Skeletal muscle satellite cell (primary cell): ENCODE results near the gene ADH7.

Experiments
- H3K27me3 ChIP-seq: 2 replicates; pipeline ENCODE4 v1.7.0; 2013; ENCODE audit warnings: low read length; ENCODE audit not compliant: control insufficient read depth, insufficient read depth
- H3K36me3 ChIP-seq: 2 replicates; pipeline ENCODE4 v1.7.0; 2013; ENCODE audit warnings: mild to moderate bottlenecking, control low read depth, low read length; ENCODE audit not compliant: insufficient read depth
- H3K4me1 ChIP-seq: 2 replicates; pipeline ENCODE4 v1.7.0; 2013; ENCODE audit warnings: low read length; ENCODE audit not compliant: control insufficient read depth, insufficient read depth
- H3K4me2 ChIP-seq: 2 replicates; pipeline ENCODE4 v1.7.0; 2013; ENCODE audit warnings: mild to moderate bottlenecking, low read length
- H3K4me3 ChIP-seq: 2 replicates; pipeline ENCODE4 v1.7.0; 2013; ENCODE audit warnings: low read length
- H3K9ac ChIP-seq: 2 replicates; pipeline ENCODE4 v1.7.0; 2013; ENCODE audit warnings: mild to moderate bottlenecking, low read depth, low read length, moderate library complexity
- H3K9me3 ChIP-seq: replicated peaks from 2 replicates; pipeline ENCODE4 v1.7.0; 2013; ENCODE audit warnings: mild to moderate bottlenecking, control low read depth, low read length

Gene ADH7

GRCh38 chr4:99399017-99399416, 36.1 kb downstream of the ADH7 start:
- Histone ChIP-seq H3K9me3 (no peaks in the 10 kb centered on the region), H3K36me3 (no peaks in the 10 kb centered on the region), H3K27me3 (no peaks in the 10 kb centered on the region), H3K4me3 (no peak overlapping the region), H3K9ac (no peak overlapping the region), H3K4me1 (peaks cover 35% of the 10 kb centered on the region), H3K4me2 (no peak overlapping the region)

- no peaks in the 10 kb centered on the region for H3K27me3 ChIP-seq
Measured at GRCh38 chr4:99395595-99396364, 39.4 kb downstream of the ADH7 start.

GRCh38 chr4:99394896-99395295, 40.2 kb downstream of the ADH7 start:
- peak overlapping the region; percentile 40 for H3K9ac ChIP-seq
- H3K4me2 ChIP-seq = peak overlapping the region; percentile 17
- H3K36me3 ChIP-seq = no peaks in the 10 kb centered on the region
- H3K9me3 ChIP-seq = no peaks in the 10 kb centered on the region
- no peaks in the 10 kb centered on the region for H3K27me3 ChIP-seq
- peaks cover 21% of the 10 kb centered on the region for H3K4me1 ChIP-seq
- no peak overlapping the region for H3K4me3 ChIP-seq

More at GRCh38 chr4:99395595-99396364, 39.4 kb downstream of the ADH7 start:
- H3K4me3 ChIP-seq = no peak overlapping the region
- peaks cover 21% of the 10 kb centered on the region for H3K4me1 ChIP-seq
- no peaks in the 10 kb centered on the region for H3K36me3 ChIP-seq
- H3K9me3 ChIP-seq = no peaks in the 10 kb centered on the region
- H3K9ac ChIP-seq = peak overlapping the region; percentile 40
- peak overlapping the region; percentile 17 for H3K4me2 ChIP-seq

DNA sequence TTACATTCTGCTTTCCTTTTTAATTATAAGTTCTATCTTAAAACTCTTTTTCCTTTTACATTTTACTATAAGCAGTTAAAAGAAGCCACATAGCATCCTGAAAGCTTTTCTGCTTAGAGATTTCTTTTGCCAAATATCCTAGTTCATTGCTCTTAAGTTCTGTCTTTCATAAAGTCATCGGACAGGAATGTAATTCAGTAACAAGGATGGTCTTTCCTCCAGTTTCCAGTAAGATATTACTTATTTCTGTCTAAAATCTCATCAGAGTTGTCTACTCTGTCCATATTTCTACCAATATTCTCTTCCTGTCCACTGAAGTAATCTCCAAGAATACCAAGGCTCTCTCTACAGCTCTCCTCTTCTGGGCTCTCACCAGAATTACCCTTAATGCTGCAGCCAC, 45.1 kb downstream of the ADH7 start:
- peaks cover 10% of the 10 kb centered on the region for H3K4me1 ChIP-seq
- no peaks in the 10 kb centered on the region for H3K27me3 ChIP-seq
- no peaks in the 10 kb centered on the region for H3K9me3 ChIP-seq
- no peak overlapping the region for H3K9ac ChIP-seq
- no peaks in the 10 kb centered on the region for H3K36me3 ChIP-seq
- H3K4me3 ChIP-seq = no peak overlapping the region
- no peak overlapping the region for H3K4me2 ChIP-seq

DNA sequence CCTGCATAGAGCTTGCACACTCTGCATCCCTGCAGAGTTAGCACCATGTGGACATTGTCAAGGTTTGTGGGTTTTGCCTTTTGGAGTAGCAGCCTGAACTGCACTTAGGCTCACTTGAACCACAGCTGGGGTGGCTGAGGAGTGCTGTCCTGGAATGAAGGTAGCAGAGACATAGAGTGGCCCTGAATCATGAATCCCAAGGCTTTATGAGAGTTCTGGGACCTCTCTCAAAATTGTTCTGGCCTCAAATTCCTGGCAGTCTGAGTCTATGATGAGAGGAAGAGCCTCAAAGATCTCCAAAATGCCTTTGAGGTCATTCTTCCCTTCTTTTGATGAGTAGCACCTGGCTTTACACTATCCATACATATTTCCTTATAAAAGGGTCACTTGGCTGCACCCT, 45.5 kb downstream of the ADH7 start:
- H3K9me3 ChIP-seq = no peaks in the 10 kb centered on the region
- H3K36me3 ChIP-seq = no peaks in the 10 kb centered on the region
- no peak overlapping the region for H3K9ac ChIP-seq
- no peak overlapping the region for H3K4me3 ChIP-seq
- H3K27me3 ChIP-seq = no peaks in the 10 kb centered on the region
- H3K4me1 ChIP-seq = peaks cover 7% of the 10 kb centered on the region
- H3K4me2 ChIP-seq = no peak overlapping the region

- H3K4me3 ChIP-seq = no peak overlapping the region
- no peaks in the 10 kb centered on the region for H3K27me3 ChIP-seq
- H3K4me1 ChIP-seq = peaks cover 27% of the 10 kb centered on the region
- H3K36me3 ChIP-seq = no peaks in the 10 kb centered on the region
- H3K9me3 ChIP-seq = no peaks in the 10 kb centered on the region
- H3K9ac ChIP-seq = peak overlapping the region; percentile 49
- H3K4me2 ChIP-seq = no peak overlapping the region
Measured at GRCh38 chr4:99383833-99384392, 51.2 kb downstream of the ADH7 start.

GRCh38 chr4:99383399-99383798, 51.7 kb downstream of the ADH7 start:
- Histone ChIP-seq H3K9ac (peak overlapping the region; percentile 27), H3K4me2 (no peak overlapping the region), H3K4me3 (no peak overlapping the region), H3K36me3 (no peaks in the 10 kb centered on the region), H3K27me3 (no peaks in the 10 kb centered on the region), H3K4me1 (peaks cover 27% of the 10 kb centered on the region), H3K9me3 (no peaks in the 10 kb centered on the region)

- Histone ChIP-seq H3K9me3 (no peaks in the 10 kb centered on the region), H3K27me3 (no peaks in the 10 kb centered on the region), H3K9ac (no peak overlapping the region), H3K4me1 (peaks cover 27% of the 10 kb centered on the region), H3K36me3 (no peaks in the 10 kb centered on the region), H3K4me2 (no peak overlapping the region), H3K4me3 (no peak overlapping the region)
Measured at GRCh38 chr4:99382745-99383360, 52.3 kb downstream of the ADH7 start.

DNA sequence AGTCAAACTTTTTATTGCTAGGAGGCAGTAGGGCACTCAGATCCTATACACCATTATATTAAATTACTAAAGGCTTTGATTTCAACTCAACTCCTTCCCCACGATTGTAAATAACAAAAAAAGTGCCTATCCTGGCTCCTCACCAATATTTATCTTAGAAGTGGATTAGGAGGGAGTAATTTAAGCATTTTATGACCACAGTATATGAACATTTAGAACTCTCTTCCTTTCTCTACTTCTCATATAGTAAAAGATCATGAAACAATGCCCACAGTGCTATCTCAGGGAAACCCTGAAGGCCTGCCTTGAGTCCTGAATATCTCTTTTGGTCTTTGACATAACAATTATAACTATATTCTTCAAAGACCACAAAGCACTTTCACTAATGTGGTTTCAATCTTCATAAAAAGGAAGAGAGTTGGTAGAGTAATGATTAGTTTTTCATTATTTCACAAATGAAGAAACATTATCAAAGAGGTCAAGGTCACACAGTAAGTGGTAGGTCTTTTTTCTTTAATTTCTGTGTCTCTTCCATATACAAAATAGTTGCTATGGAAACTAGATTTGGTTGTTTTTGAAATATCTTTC, 53.5 kb downstream of the ADH7 start:
- H3K4me2 ChIP-seq = no peak overlapping the region
- H3K27me3 ChIP-seq = no peaks in the 10 kb centered on the region
- no peak overlapping the region for H3K9ac ChIP-seq
- H3K4me1 ChIP-seq = peaks cover 27% of the 10 kb centered on the region
- no peaks in the 10 kb centered on the region for H3K36me3 ChIP-seq
- H3K9me3 ChIP-seq = no peaks in the 10 kb centered on the region
- no peak overlapping the region for H3K4me3 ChIP-seq

DNA sequence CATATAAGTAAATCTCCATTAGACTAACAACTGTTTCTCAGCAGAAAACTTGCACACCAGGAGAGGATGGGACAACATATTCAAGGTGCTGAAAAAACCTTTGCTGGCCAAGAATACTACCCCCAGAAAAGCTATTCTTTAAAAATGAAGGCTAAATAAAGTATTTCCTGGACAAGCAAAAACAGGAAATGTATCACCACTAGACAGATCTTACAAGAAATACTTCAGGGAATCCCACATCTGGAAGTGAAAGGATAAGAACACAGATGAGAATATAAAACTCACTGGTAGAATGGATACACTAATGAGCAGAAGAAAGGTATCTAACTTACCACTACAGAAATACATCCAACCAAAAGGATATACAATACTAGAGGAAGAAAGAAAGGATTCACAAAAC, 55.6 kb downstream of the ADH7 start:
- Histone ChIP-seq H3K9ac (no peak overlapping the region), H3K4me2 (no peak overlapping the region), H3K4me1 (peaks cover 27% of the 10 kb centered on the region), H3K27me3 (no peaks in the 10 kb centered on the region), H3K9me3 (no peaks in the 10 kb centered on the region), H3K4me3 (no peak overlapping the region), H3K36me3 (no peaks in the 10 kb centered on the region)

DNA sequence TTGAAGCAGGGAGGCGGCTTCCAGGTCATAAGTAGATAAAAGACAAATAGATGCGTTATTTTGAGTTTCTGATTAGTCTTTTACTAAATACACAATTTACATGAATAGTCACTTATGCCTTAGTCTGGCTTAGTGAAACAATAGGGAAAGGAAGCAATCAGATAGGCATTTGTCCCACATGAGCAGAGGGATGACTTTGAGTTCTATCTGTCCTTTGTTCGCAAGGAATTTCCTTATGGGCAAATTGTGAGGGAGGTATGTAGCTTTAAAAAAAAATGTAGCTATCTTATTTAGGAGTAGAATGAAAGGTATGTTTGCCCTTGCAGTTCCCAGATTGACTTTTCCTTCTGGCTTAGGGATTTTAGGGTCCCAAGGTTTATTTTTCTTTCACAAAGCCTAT, 56.3 kb downstream of the ADH7 start:
- Histone ChIP-seq H3K4me2 (no peak overlapping the region), H3K4me3 (no peak overlapping the region), H3K27me3 (no peaks in the 10 kb centered on the region), H3K4me1 (peaks cover 22% of the 10 kb centered on the region), H3K36me3 (no peaks in the 10 kb centered on the region), H3K9me3 (no peaks in the 10 kb centered on the region), H3K9ac (no peak overlapping the region)
